Heart left ventricle (tissue), 13 donors: Measurements from ENCODE around the gene POLG.

Experiments
- CTCF ChIP-seq, 12 donors: fragments of 200-600 bp; sonication (generic) in 4 of 12; IDR thresholded peaks; one replicate each; pipeline versions ENCODE4 v1.5.0 to v1.8.0; 2018 to 2022; ENCODE audit warnings: antibody characterized with exemption in 12 of 12, mild to moderate bottlenecking in 5 of 12
- POLR2A ChIP-seq, 2 donors: fragments of 450-650 bp; IDR thresholded peaks; one replicate each; pipeline ENCODE4 v1.6.1; 2017; ENCODE audit warnings: antibody characterized with exemption in 2 of 2, mild to moderate bottlenecking in 2 of 2, moderate library complexity in 2 of 2
- donor health status: ischemic (EF 13 %, LVEDD 7.1; RV severe dilation, severe dysfunction).
- donor health status: DM: no; HTN: yes; CAD: no.
- donor health status: DM: no; HTN: no; CAD: no.
- donor health status: ischemic (EF 25% LVEDD 6.9; RV normal size, moderate dysfunction).
- donor health status: ischemic (EF 25% LVEDD 5.7; RV mildly dilated, moderate dysfunction).
- donor health status: ischemic (EF 35%, LVEDD 5.7; RV mildly dilated, moderate dysfunction).
- donor health status: nonischemic (EF 11% LVEDD 7.7; RV severe dilation, severe dysfunction).
- donor health status: DM: yes; HTN: yes; CAD: no.
- donor health status: PGD.
- donor health status: ischemic (EF 29% LVEDD 5.4; RV normal size, mild dysfunction).
- donor health status: nonischemic (EF 23%, LVEDD 6.1; RV moderate dilation, normal function).

- TF ChIP-seq CTCF (IDR thresholded peaks at IDR 0.05): no peak
- no peak for TF ChIP-seq POLR2A (IDR thresholded peaks at IDR 0.05)
Observed at GRCh38 chr15:89368566-89369223, 34.1 kb upstream of the POLG start.
